HG03097 (cell line): ENCODE measurements around the gene PSAT1.

Experiments
- ATAC-seq: cut with Tn5 transposase; IDR thresholded peaks from one replicate; pipeline ENCODE4 v1.9.1; 2021; ENCODE audit not compliant: unreplicated experiment, low FRiP score

The PSAT1 gene

GRCh38 chr9:78314953-78315870 lies 18.3 kb downstream of the PSAT1 start:
- no peak for ATAC-seq

- no peak for ATAC-seq
Measured at GRCh38 chr9:78316166-78316892, 19.4 kb downstream of the PSAT1 start.

GRCh38 chr9:78319197-78320029 lies 22.5 kb downstream of the PSAT1 start:
- ATAC-seq, result no peak

- no peak for ATAC-seq
Measured at GRCh38 chr9:78320030-78320693, 23.2 kb downstream of the PSAT1 start.

GRCh38 chr9:78320875-78321496 lies 24.1 kb downstream of the PSAT1 start:
- no peak for ATAC-seq

- ATAC-seq, result no peak
Measured at GRCh38 chr9:78321505-78321904, 24.6 kb downstream of the PSAT1 start.

- no peak for ATAC-seq
Measured at GRCh38 chr9:78324068-78324650, 27.2 kb downstream of the PSAT1 start.

GRCh38 chr9:78324682-78325081 lies 27.8 kb downstream of the PSAT1 start:
- no peak for ATAC-seq

GRCh38 chr9:78325343-78325742 lies 28.4 kb downstream of the PSAT1 start:
- no peak for ATAC-seq

- ATAC-seq, result no peak
Measured at GRCh38 chr9:78325846-78326360, 29.0 kb downstream of the PSAT1 start.

GRCh38 chr9:78326564-78326963 lies 29.6 kb downstream of the PSAT1 start:
- ATAC-seq, result no peak

- ATAC-seq, result no peak
Measured at GRCh38 chr9:78332381-78332780, 35.5 kb downstream of the PSAT1 start.

- ATAC-seq, result no peak
Measured at GRCh38 chr9:78348848-78349247, 51.9 kb downstream of the PSAT1 start.

GRCh38 chr9:78351816-78352215 lies 54.9 kb downstream of the PSAT1 start:
- no peak for ATAC-seq

- no peak for ATAC-seq
Measured at GRCh38 chr9:78354324-78354973, 57.5 kb downstream of the PSAT1 start.

GRCh38 chr9:78354989-78355388 lies 58.1 kb downstream of the PSAT1 start:
- no peak for ATAC-seq

- ATAC-seq, result no peak
Measured at GRCh38 chr9:78356634-78357033, 59.7 kb downstream of the PSAT1 start.

- no peak for ATAC-seq
Measured at GRCh38 chr9:78357165-78357873, 60.4 kb downstream of the PSAT1 start.
